Neural cell (in vitro differentiated cells): ENCODE results near the gene CUEDC1. TPM values are rescaled to one million over a fixed set of nuclear protein-coding genes. Genes with fewer than 3 reads are reported as not detected.

Experiments used
- H2AFZ ChIP-seq: fragments of 200-600, 300-800 bp; sonication (generic), shearing (Covaris generic); 2 replicates; pipeline ENCODE4 v1.6.0; 2014; ENCODE audit warnings: low read depth, mild to moderate bottlenecking, antibody characterized with exemption, low read length, moderate library complexity
- H3F3A ChIP-seq: fragments of 200-600 bp; shearing (Covaris generic); 2 replicates; pipeline ENCODE4 v1.6.1; 2016; ENCODE audit warnings: mild to moderate bottlenecking, moderate library complexity, mixed read lengths, antibody characterized with exemption, low read length; ENCODE audit not compliant: insufficient read depth, poor library complexity, severe bottlenecking
- H3K27ac ChIP-seq: fragments of 200-600, 300-800 bp; sonication (generic), shearing (Covaris generic); 2 replicates; pipeline ENCODE4 v1.5.1; 2014; ENCODE audit warnings: mild to moderate bottlenecking, low read length, moderate library complexity
- H3K27me3 ChIP-seq: fragments of 300-800, 200-600 bp; sonication (generic), shearing (Covaris generic); 2 replicates; pipeline ENCODE4 v1.6.0; 2014; ENCODE audit warnings: mild to moderate bottlenecking, low read depth, low read length, moderate library complexity; ENCODE audit not compliant: insufficient read depth
- H3K36me3 ChIP-seq: fragments of 300-800, 200-600 bp; sonication (generic), shearing (Covaris generic); 2 replicates; pipeline ENCODE4 v1.5.1; 2014; ENCODE audit warnings: mild to moderate bottlenecking, antibody characterized with exemption, low read length, moderate library complexity; ENCODE audit not compliant: insufficient read depth
- H3K4me2 ChIP-seq: fragments of 300-800, 200-600 bp; sonication (generic), shearing (Covaris generic); 2 replicates; pipeline ENCODE4 v1.6.0; 2014; ENCODE audit warnings: mild to moderate bottlenecking, low read length
- H3K4me3 ChIP-seq: fragments of 300-800, 200-600 bp; sonication (generic), shearing (Covaris generic); 2 replicates; pipeline ENCODE4 v1.5.1; 2014; ENCODE audit warnings: mild to moderate bottlenecking, low read length, moderate library complexity
- H3K79me2 ChIP-seq: fragments of 200-600 bp; shearing (Covaris generic); replicated peaks from 2 replicates; pipeline ENCODE4 v1.6.0; 2014; ENCODE audit warnings: mild to moderate bottlenecking, low read length, moderate library complexity; ENCODE audit not compliant: insufficient read depth
- H3K9ac ChIP-seq: fragments of 300-800, 200-600 bp; sonication (generic), shearing (Covaris generic); 2 replicates; pipeline ENCODE4 v1.6.1; 2016; ENCODE audit warnings: mild to moderate bottlenecking, low read length, mixed read lengths
- H3K9me2 ChIP-seq: fragments of 200-600 bp; shearing (Covaris generic); 2 replicates; pipeline ENCODE4 v1.6.1; 2016; ENCODE audit warnings: mild to moderate bottlenecking, low read length, mixed read lengths; ENCODE audit not compliant: insufficient read depth
- H3K9me3 ChIP-seq: fragments of 200-600, 300-800 bp; sonication (generic), shearing (Covaris generic); 2 replicates; pipeline ENCODE4 v1.6.1; 2016; ENCODE audit warnings: mild to moderate bottlenecking, mixed run types, low read length, moderate library complexity, mixed read lengths
- H4K20me1 ChIP-seq: fragments of 200-600 bp; shearing (Covaris generic); 2 replicates; pipeline ENCODE4 v1.6.1; 2016; ENCODE audit warnings: mild to moderate bottlenecking, mixed run types; ENCODE audit not compliant: insufficient read depth
- EP300 ChIP-seq: fragments of 450-650 bp; conservative IDR thresholded peaks from 2 replicates; pipeline ENCODE4 v1.6.1; 2014; ENCODE audit warnings: antibody characterized with exemption, mild to moderate bottlenecking, moderate library complexity; ENCODE audit not compliant: poor library complexity, severe bottlenecking
- EZH2 ChIP-seq: fragments of 200-600, 300-800 bp; shearing (Covaris generic), sonication (generic); IDR thresholded peaks from 2 replicates; pipeline ENCODE4 v1.6.1; 2014; ENCODE audit warnings: antibody characterized with exemption, low read length, borderline replicate concordance, mild to moderate bottlenecking; ENCODE audit not compliant: insufficient read depth, poor library complexity, severe bottlenecking
- MXI1 ChIP-seq: fragments of 450-650 bp; conservative IDR thresholded peaks from 2 replicates; pipeline ENCODE4 v1.6.1; 2014; ENCODE audit warnings: antibody characterized with exemption, mild to moderate bottlenecking; ENCODE audit not compliant: poor library complexity, severe bottlenecking
- POLR2AphosphoS5 ChIP-seq: IDR thresholded peaks from 2 replicates; pipeline ENCODE4 v1.6.1; 2012
- RAD21 ChIP-seq: fragments of 450-650 bp; conservative IDR thresholded peaks from 2 replicates; pipeline ENCODE4 v1.6.1; 2014; ENCODE audit warnings: antibody characterized with exemption, mild to moderate bottlenecking, moderate library complexity
- SMC3 ChIP-seq: fragments of 450-650 bp; conservative IDR thresholded peaks from 2 replicates; pipeline ENCODE4 v1.6.1; 2014; ENCODE audit warnings: antibody characterized with exemption, mild to moderate bottlenecking, moderate library complexity; ENCODE audit not compliant: poor library complexity
- TAF1 ChIP-seq: IDR thresholded peaks from 2 replicates; pipeline ENCODE4 v1.6.1; 2012; ENCODE audit warnings: low read depth
- polyA plus RNA-seq: library from polyadenylated mRNA; depleted of rRNA; stranded (reverse); fragments of >200 nt; gene quantifications from 2 replicates; pipeline ENCODE4 v1.2.3, GENCODE V29; 2014
- TF ChIP-seq, protein P1 (sequence below): fragments of 450-650 bp; IDR thresholded peaks from 2 replicates; pipeline ENCODE4 v1.5.1; 2014; ENCODE audit warnings: antibody characterized with exemption, mild to moderate bottlenecking, moderate library complexity; ENCODE audit not compliant: poor library complexity, severe bottlenecking
- TF ChIP-seq, protein P2 (sequence below): IDR thresholded peaks from 2 replicates; pipeline ENCODE4 v1.6.1; 2012; ENCODE audit warnings: borderline replicate concordance

The CUEDC1 gene
- polyA plus RNA-seq, 1 donor from 2014 or later: 27.0 TPM

DNA sequence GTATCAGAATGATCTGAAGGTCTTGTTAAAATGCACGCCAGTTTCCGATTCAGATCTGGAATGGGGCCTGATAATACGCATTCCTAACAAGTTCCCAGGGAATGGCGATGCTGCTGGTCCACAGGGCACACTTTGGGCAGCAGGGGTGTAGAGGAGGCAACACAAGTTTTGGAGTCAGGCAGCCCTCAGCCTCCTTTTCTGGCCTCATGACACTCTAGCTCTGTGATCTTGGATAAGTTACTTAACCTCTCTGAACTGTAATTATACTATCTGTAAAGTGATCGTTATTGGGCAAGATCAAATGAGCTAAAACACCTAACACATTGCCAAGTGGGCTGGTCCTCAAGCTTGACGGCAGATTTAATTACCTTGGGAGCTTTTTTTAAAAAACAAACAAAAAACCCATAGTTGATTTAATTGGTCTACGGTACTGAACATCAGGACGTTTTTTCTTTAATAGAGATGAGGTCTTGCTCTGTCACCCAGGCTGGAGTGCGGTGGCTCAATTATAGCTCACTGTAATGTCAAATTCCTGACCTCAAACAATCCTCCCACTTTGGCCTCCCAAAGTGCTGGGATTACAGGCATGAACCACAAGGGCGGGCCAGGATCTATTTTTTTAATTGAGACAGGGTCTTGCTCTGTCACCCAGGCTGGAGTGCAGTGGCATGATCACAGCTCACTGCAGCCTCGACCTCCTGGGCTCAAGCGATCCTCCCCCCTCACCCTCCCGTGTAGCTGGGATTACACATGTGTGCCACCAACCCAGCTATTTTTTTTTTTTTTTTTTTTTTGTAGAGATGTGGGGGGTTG is 95.4 kb downstream of the CUEDC1 start:
- Histone ChIP-seq H4K20me1 (no peaks in the 10 kb centered on the region), H3K9me3 (no peaks in the 10 kb centered on the region), H3K79me2 (no peaks in the 10 kb centered on the region), H3K36me3 (no peaks in the 10 kb centered on the region), H2AFZ (no peak overlapping the region), H3K27ac (no peak overlapping the region), H3K9ac (no peak overlapping the region), H3K9me2 (no peaks in the 10 kb centered on the region), H3K27me3 (peaks cover 22% of the 10 kb centered on the region), H3K4me2 (no peak overlapping the region), H3F3A (no peaks in the 10 kb centered on the region), H3K4me3 (no peak overlapping the region)
- TF ChIP-seq MXI1: no peak
- TF ChIP-seq TAF1: no peak
- TF ChIP-seq, protein P1, sequence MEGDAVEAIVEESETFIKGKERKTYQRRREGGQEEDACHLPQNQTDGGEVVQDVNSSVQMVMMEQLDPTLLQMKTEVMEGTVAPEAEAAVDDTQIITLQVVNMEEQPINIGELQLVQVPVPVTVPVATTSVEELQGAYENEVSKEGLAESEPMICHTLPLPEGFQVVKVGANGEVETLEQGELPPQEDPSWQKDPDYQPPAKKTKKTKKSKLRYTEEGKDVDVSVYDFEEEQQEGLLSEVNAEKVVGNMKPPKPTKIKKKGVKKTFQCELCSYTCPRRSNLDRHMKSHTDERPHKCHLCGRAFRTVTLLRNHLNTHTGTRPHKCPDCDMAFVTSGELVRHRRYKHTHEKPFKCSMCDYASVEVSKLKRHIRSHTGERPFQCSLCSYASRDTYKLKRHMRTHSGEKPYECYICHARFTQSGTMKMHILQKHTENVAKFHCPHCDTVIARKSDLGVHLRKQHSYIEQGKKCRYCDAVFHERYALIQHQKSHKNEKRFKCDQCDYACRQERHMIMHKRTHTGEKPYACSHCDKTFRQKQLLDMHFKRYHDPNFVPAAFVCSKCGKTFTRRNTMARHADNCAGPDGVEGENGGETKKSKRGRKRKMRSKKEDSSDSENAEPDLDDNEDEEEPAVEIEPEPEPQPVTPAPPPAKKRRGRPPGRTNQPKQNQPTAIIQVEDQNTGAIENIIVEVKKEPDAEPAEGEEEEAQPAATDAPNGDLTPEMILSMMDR: no peak
- no peak for TF ChIP-seq EZH2
- TF ChIP-seq SMC3: no peak
- TF ChIP-seq, protein P2, sequence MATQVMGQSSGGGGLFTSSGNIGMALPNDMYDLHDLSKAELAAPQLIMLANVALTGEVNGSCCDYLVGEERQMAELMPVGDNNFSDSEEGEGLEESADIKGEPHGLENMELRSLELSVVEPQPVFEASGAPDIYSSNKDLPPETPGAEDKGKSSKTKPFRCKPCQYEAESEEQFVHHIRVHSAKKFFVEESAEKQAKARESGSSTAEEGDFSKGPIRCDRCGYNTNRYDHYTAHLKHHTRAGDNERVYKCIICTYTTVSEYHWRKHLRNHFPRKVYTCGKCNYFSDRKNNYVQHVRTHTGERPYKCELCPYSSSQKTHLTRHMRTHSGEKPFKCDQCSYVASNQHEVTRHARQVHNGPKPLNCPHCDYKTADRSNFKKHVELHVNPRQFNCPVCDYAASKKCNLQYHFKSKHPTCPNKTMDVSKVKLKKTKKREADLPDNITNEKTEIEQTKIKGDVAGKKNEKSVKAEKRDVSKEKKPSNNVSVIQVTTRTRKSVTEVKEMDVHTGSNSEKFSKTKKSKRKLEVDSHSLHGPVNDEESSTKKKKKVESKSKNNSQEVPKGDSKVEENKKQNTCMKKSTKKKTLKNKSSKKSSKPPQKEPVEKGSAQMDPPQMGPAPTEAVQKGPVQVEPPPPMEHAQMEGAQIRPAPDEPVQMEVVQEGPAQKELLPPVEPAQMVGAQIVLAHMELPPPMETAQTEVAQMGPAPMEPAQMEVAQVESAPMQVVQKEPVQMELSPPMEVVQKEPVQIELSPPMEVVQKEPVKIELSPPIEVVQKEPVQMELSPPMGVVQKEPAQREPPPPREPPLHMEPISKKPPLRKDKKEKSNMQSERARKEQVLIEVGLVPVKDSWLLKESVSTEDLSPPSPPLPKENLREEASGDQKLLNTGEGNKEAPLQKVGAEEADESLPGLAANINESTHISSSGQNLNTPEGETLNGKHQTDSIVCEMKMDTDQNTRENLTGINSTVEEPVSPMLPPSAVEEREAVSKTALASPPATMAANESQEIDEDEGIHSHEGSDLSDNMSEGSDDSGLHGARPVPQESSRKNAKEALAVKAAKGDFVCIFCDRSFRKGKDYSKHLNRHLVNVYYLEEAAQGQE: no peak
- no peak for TF ChIP-seq RAD21
- TF ChIP-seq POLR2AphosphoS5: no peak
- no peak for TF ChIP-seq EP300

DNA sequence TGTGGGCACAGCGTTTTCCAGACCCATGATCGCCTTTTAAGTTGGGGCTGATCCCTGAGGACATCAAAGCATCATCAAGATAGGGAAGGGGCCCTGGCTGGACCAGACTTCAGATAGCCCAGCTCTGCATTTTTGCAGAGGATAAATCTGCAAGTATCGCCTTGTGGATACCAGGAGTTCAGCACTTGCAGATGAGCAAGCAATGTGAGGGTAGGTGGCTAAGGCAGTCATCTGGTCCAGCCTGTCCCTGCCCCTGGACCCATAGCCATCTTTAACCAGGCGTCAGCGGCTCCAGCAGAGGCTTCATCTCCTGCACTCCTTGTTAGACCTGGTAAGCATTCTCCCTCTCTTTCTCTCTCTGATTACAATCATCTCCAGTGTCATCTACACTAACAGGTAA is 96.4 kb downstream of the CUEDC1 start:
- Histone ChIP-seq H3K9me3 (no peaks in the 10 kb centered on the region), H3K27ac (no peak overlapping the region), H3K27me3 (peaks cover 22% of the 10 kb centered on the region), H3K4me3 (no peak overlapping the region), H3K79me2 (no peaks in the 10 kb centered on the region), H3F3A (no peaks in the 10 kb centered on the region), H2AFZ (no peak overlapping the region), H3K9ac (no peak overlapping the region), H4K20me1 (no peaks in the 10 kb centered on the region), H3K4me2 (no peak overlapping the region), H3K9me2 (no peaks in the 10 kb centered on the region), H3K36me3 (no peaks in the 10 kb centered on the region)
- TF ChIP-seq EP300: no peak
- no peak for TF ChIP-seq TAF1
- no peak for TF ChIP-seq POLR2AphosphoS5
- TF ChIP-seq EZH2: no peak
- TF ChIP-seq MXI1: no peak
- no peak for TF ChIP-seq RAD21
